ENCODE data around the gene POLK. TPM values are rescaled to one million over a fixed set of nuclear protein-coding genes. Genes with fewer than 3 reads are reported as not detected.
"Not testable (repeated sequence)": the region's sequence is repeated elsewhere in the genome, so short reads cannot be mapped to it uniquely, and the experiment has no call there.

Gene POLK
- total RNA-seq, 1 donor from 2014 or later: 22.4 TPM

GRCh38 chr5:75552764-75553163, 41.1 kb downstream of the POLK start:
- peaks cover 3% of the 10 kb centered on the region for H3K36me3 ChIP-seq (ENCODE audit: control insufficient read depth, insufficient read depth, low read length)

GRCh38 chr5:75553358-75553757, 41.7 kb downstream of the POLK start:
- peaks cover 3% of the 10 kb centered on the region for H3K36me3 ChIP-seq (ENCODE audit: control insufficient read depth, insufficient read depth, low read length)
- FAIRE-seq: no peak
- no peak for TF ChIP-seq CTCF (IDR thresholded peaks at IDR 0.05; ENCODE audit: insufficient read depth, low read length, severe bottlenecking)

More at GRCh38 chr5:75552764-75553163, 41.1 kb downstream of the POLK start:
- DNase-seq (ENCODE audit: low read depth): no peak
- Histone ChIP-seq H3K4me3 (ENCODE audit: low read depth, low read length) (no peak overlapping the region), H3K27me3 (ENCODE audit: control insufficient read depth, insufficient read depth, low read length) (no peaks in the 10 kb centered on the region)
- FAIRE-seq: no peak
- TF ChIP-seq CTCF (IDR thresholded peaks at IDR 0.05; ENCODE audit: insufficient read depth, low read length, severe bottlenecking): no peak

GRCh38 chr5:75558221-75558620, 46.5 kb downstream of the POLK start:
- DNase-seq (ENCODE audit: low read depth) (no peak), FAIRE-seq (no peak)
- H3K27me3 ChIP-seq (ENCODE audit: control insufficient read depth, insufficient read depth, low read length): no peaks in the 10 kb centered on the region
- no peak overlapping the region for H3K4me3 ChIP-seq (ENCODE audit: low read depth, low read length)
- TF ChIP-seq CTCF (IDR thresholded peaks at IDR 0.05; ENCODE audit: insufficient read depth, low read length, severe bottlenecking): no peak
- H3K36me3 ChIP-seq (ENCODE audit: control insufficient read depth, insufficient read depth, low read length): peaks cover 1% of the 10 kb centered on the region

More at GRCh38 chr5:75553358-75553757, 41.7 kb downstream of the POLK start:
- DNase-seq (ENCODE audit: low read depth): no peak
- Histone ChIP-seq H3K4me3 (ENCODE audit: low read depth, low read length) (no peak overlapping the region), H3K27me3 (ENCODE audit: control insufficient read depth, insufficient read depth, low read length) (no peaks in the 10 kb centered on the region)

- FAIRE-seq (no peak), DNase-seq (ENCODE audit: low read depth) (no peak)
- Histone ChIP-seq H3K36me3 (ENCODE audit: control insufficient read depth, insufficient read depth, low read length) (peaks cover 1% of the 10 kb centered on the region), H3K27me3 (ENCODE audit: control insufficient read depth, insufficient read depth, low read length) (no peaks in the 10 kb centered on the region), H3K4me3 (ENCODE audit: low read depth, low read length) (no peak overlapping the region)
- no peak for TF ChIP-seq CTCF (IDR thresholded peaks at IDR 0.05; ENCODE audit: insufficient read depth, low read length, severe bottlenecking)
Observed at GRCh38 chr5:75558981-75559632, 47.4 kb downstream of the POLK start.

DNA sequence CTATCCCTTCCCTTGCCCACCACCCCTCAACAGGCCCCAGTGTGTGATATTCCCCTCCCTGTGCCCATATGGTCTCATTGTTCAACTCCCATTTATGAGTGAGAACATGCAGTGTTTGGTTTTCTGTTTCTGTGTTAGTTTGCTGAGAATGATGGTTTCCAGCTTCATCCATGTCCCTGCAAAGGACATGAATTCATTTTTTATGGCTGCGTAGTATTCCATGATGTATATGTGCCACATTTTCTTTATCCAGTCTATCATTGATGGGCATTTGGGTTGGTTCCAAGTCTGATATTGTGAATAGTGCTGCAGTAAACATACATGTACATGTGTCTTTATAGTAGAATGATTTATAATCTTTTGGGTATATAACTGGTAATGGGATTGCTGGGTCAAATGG, 49.0 kb downstream of the POLK start:
- H3K27me3 ChIP-seq (ENCODE audit: control insufficient read depth, insufficient read depth, low read length); FAIRE-seq; H3K36me3 ChIP-seq (ENCODE audit: control insufficient read depth, insufficient read depth, low read length); DNase-seq (ENCODE audit: low read depth); H3K4me3 ChIP-seq (ENCODE audit: low read depth, low read length): not testable (repeated sequence)

DNA sequence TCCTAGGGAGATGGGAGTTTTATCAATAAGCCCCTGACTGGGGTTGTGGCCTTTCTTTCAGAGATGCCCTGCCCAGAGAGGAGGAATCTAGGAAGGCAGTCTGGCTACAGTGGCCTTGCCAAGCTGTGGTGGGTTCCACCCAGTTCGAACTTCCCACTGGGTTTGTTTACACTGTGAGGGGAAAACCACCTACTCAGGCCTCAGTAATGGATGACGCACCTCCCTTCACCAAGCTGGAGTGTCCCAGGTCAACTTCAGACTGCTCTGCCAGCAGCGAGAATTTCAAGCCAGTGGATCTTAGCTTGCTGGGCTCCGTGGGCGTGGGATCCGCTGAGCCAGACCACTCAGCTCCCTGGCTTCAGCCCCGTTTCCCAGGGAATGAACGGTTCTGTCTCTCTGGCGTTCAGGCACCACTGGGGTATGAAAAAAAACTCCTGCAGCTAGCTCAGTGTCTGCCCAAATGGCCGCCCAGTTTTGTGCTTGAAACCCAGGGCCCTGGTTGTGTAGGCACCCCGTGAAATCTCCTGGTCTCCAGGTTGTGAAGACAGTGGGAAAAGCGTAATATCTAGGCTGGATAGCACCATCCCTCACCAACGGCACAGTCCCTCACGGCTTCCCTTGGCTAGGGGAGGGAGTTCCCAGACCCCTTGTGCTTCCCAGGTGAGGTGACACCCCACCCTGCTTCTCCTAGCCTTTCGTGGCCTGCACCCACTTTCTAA, 54.5 kb downstream of the POLK start:
- not testable (repeated sequence) for H3K36me3 ChIP-seq (ENCODE audit: control insufficient read depth, insufficient read depth, low read length); H3K27me3 ChIP-seq (ENCODE audit: control insufficient read depth, insufficient read depth, low read length); H3K4me3 ChIP-seq (ENCODE audit: low read depth, low read length); FAIRE-seq
- DNase-seq (ENCODE audit: low read depth): peak; percentile 87
